Ovary (tissue), 9 donors: ENCODE results near the gene WFDC5. TPM values are rescaled to one million over a fixed set of nuclear protein-coding genes. Genes with fewer than 3 reads are reported as not detected.

Experiments used
- DNase-seq, 5 donors: peaks; one replicate each; pipeline ENCODE4 v3.0.0-alpha.2; 2019 to 2020
- H3K27ac ChIP-seq, 2 donors: fragments of 200-600 bp; one replicate each; pipeline versions ENCODE4 v1.5.1 to v1.8.0; 2019 to 2022
- H3K27me3 ChIP-seq: fragments of 200-600 bp; one replicate; pipeline ENCODE4 v1.8.0; 2022
- H3K36me3 ChIP-seq: fragments of 200-600 bp; sonication (generic); one replicate; pipeline ENCODE4 v1.5.1; 2019
- H3K4me1 ChIP-seq: one replicate; pipeline ENCODE4 v1.8.1; 2013; ENCODE audit warnings: mild to moderate bottlenecking, moderate library complexity; ENCODE audit not compliant: insufficient read depth
- H3K4me3 ChIP-seq: fragments of 200-600 bp; sonication (generic); one replicate; pipeline ENCODE4 v1.5.1; 2017
- H3K9me3 ChIP-seq, 2 donors: fragments of 200-600 bp in 1 of 2; sonication (generic) in 1 of 2; one replicate each; pipeline versions ENCODE4 v1.5.1 to v1.8.1; 2013 to 2019; ENCODE audit warnings: mild to moderate bottlenecking in 1 of 2, moderate library complexity in 1 of 2
- CTCF ChIP-seq, 3 donors: fragments of 450-650 bp in 2 of 3; fragments of 200-600 bp in 1 of 3; IDR thresholded peaks; one replicate each; pipeline versions ENCODE4 v1.5.1 to v1.8.0; 2016 to 2022; ENCODE audit warnings: antibody characterized with exemption in 3 of 3, mild to moderate bottlenecking in 1 of 3
- EP300 ChIP-seq: sonication (generic); formaldehyde crosslinking; IDR thresholded peaks from one replicate; pipeline ENCODE4 v1.6.1; 2017; ENCODE audit warnings: antibody characterized with exemption
- POLR2A ChIP-seq: fragments of 450-650 bp; IDR thresholded peaks from one replicate; pipeline ENCODE4 v1.6.1; 2017; ENCODE audit warnings: antibody characterized with exemption, mild to moderate bottlenecking, moderate library complexity
- WGBS, 3 donors: extraction: QIAGEN DNeasy Blood & Tissue Kit in 1 of 3; methylation state at CpG; one replicate each; pipeline versions ENCODE4 v1.1.5 to v1.1.7; 2013 to 2017; 5-methylcytosine and 5-hydroxymethylcytosine counted together
- intact Hi-C, 4 donors: fragments of 100-400 bp; cut with DNase I; formaldehyde crosslinking; loops; one replicate each; pipeline versions ENCODE4 v1.11.0 to v1.15.1; 2022 to 2023
- polyA plus RNA-seq, 2 donors: library from polyadenylated mRNA; stranded (reverse); fragments of 200-250 nt in 1 of 2; fragments of 350-450 nt in 1 of 2; fragmentation: Illumina TruSeq in 1 of 2; extraction: RNeasy Lipid Tissue Mini Kit (QIAGEN cat#74804) in 1 of 2; gene quantifications; one replicate each; pipeline ENCODE4 v1.2.3, GENCODE V29; 2013 to 2014
- total RNA-seq, 7 donors: library from RNA; depleted of rRNA in 2 of 7; stranded (reverse); fragments of >200 nt in 2 of 7; fragmentation: NEBNext Ultra II Directional in 3 of 7; extraction: Animal tissue kit (Norgen Biotek cat#: 25700) in 3 of 7; gene quantifications; one replicate each; pipeline versions ENCODE4 v1.1.0 to v1.2.4, GENCODE V29; 2016 to 2023
- donor health status: DM: no; HTN: no; CAD: no; lungs with moderate emphysema.
- donor health status: DM: no; HTN: no; CAD: no.
- donor health status: Bipolar disorder and iron deficiency.
- donor health status: DM: yes; HTN: yes; CAD: no.
- donor health status: DM: no; HTN: no; CAD: no.
- donor health status: DM: yes; HTN: yes; CAD: no.

The WFDC5 gene
- total and polyA plus RNA-seq, 9 donors = not detected

GRCh38 chr20:45124365-45124764 lies 9.4 kb upstream of the WFDC5 start, which contains the start of gene WFDC12:
TSS of gene WFDC12 (minus strand) at chr20:45124465. CDS start at chr20:45124447, 18 bp downstream.
- 78 to 80% (median 79%) methylated on average over 6 of the region's 6 CpGs for WGBS, 3 donors
- H3K4me1 ChIP-seq = no peaks in the 10 kb centered on the region
- TF ChIP-seq CTCF (IDR thresholded peaks at IDR 0.05) = no peak
- TF ChIP-seq EP300 = no peak
- TF ChIP-seq POLR2A = no peak
- no peak for DNase-seq
- H3K4me3 ChIP-seq = no peak within 1 kb of the TSS
- intact Hi-C loops = no loop called here
- H3K36me3 ChIP-seq = no peaks in the 10 kb centered on the region
- H3K9me3 ChIP-seq = no peaks in the 10 kb centered on the region
- no peak within 1 kb of the TSS for H3K27ac ChIP-seq
- no peaks in the 10 kb centered on the region for H3K27me3 ChIP-seq

- Histone ChIP-seq H3K27me3 (no peaks in the 10 kb centered on the region), H3K9me3 (no peaks in the 10 kb centered on the region), H3K4me3 (no peak overlapping the region), H3K36me3 (no peaks in the 10 kb centered on the region), H3K4me1 (no peaks in the 10 kb centered on the region), H3K27ac (no peak overlapping the region)
- intact Hi-C loops = no loop called here
- 89 to 91% (median 89%) methylated on average over 2 of the region's 2 CpGs for WGBS, 3 donors
- DNase-seq = no peak
- TF ChIP-seq POLR2A = no peak
- no peak for TF ChIP-seq CTCF (IDR thresholded peaks at IDR 0.05)
- no peak for TF ChIP-seq EP300
Measured at GRCh38 chr20:45121388-45121787, 6.4 kb upstream of the WFDC5 start.

- H3K36me3 ChIP-seq = no peaks in the 10 kb centered on the region
- TF ChIP-seq EP300 = no peak
- H3K4me3 ChIP-seq = no peak overlapping the region
- H3K27me3 ChIP-seq = no peaks in the 10 kb centered on the region
- no peak overlapping the region for H3K27ac ChIP-seq
- 70 to 75% (median 75%) methylated on average over 2 of the region's 2 CpGs for WGBS, 3 donors
- H3K9me3 ChIP-seq = no peaks in the 10 kb centered on the region
- intact Hi-C loops = no loop called here
- no peaks in the 10 kb centered on the region for H3K4me1 ChIP-seq
- no peak for DNase-seq
Measured at GRCh38 chr20:45119556-45120266, 4.7 kb upstream of the WFDC5 start.

GRCh38 chr20:45118028-45118427 lies 3.1 kb upstream of the WFDC5 start:
- H3K27ac ChIP-seq = no peak overlapping the region
- 76 to 87% (median 79%) methylated on average over 2 of the region's 2 CpGs for WGBS, 3 donors
- DNase-seq = no peak
- intact Hi-C loops = no loop called here
- no peaks in the 10 kb centered on the region for H3K4me1 ChIP-seq
- H3K27me3 ChIP-seq = no peaks in the 10 kb centered on the region
- TF ChIP-seq EP300 (no peak), CTCF (IDR thresholded peaks at IDR 0.05) (no peak), POLR2A (no peak)
- no peak overlapping the region for H3K4me3 ChIP-seq
- H3K36me3 ChIP-seq = no peaks in the 10 kb centered on the region
- H3K9me3 ChIP-seq = no peaks in the 10 kb centered on the region

- Histone ChIP-seq H3K27me3 (no peaks in the 10 kb centered on the region), H3K27ac (no peak overlapping the region), H3K9me3 (no peaks in the 10 kb centered on the region), H3K4me1 (no peaks in the 10 kb centered on the region), H3K36me3 (no peaks in the 10 kb centered on the region), H3K4me3 (no peak overlapping the region)
- intact Hi-C loops = no loop called here
- 70 to 73% (median 71%) methylated on average over 4 of the region's 4 CpGs for WGBS, 3 donors
- no peak for DNase-seq
- TF ChIP-seq CTCF (IDR thresholded peaks at IDR 0.05) (no peak), POLR2A (no peak), EP300 (no peak)
Measured at GRCh38 chr20:45117581-45117980, 2.6 kb upstream of the WFDC5 start.
